ENCODE data around the gene UST.

The UST gene

DNA sequence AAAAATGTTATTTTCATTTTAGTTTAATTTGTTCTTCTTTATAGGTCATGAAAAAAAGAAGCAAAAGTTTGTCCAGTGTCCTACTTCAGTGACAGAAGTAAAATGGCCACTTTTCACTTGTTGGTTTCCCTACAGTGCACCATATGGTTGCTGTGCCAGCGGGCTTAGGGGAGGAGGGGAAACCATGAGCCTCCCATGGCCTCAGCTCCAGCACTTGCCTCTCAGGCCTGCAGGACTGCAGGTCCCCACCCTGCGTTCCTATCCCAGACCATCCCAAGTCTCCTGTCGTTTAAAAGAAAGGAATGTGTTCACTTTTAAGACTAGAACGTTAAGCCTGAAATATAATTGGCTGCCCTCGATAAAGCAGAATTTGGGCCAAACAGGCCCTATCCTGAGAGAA is 360.7 kb downstream of the UST start:
- TF ChIP-seq GATA1 (IDR thresholded peaks at IDR 0.05; ENCODE audit: low read depth, low read length) (no peak), POLR2A (IDR thresholded peaks at IDR 0.05; ENCODE audit: low read length) (no peak)
- no peak for DNase-seq

DNA sequence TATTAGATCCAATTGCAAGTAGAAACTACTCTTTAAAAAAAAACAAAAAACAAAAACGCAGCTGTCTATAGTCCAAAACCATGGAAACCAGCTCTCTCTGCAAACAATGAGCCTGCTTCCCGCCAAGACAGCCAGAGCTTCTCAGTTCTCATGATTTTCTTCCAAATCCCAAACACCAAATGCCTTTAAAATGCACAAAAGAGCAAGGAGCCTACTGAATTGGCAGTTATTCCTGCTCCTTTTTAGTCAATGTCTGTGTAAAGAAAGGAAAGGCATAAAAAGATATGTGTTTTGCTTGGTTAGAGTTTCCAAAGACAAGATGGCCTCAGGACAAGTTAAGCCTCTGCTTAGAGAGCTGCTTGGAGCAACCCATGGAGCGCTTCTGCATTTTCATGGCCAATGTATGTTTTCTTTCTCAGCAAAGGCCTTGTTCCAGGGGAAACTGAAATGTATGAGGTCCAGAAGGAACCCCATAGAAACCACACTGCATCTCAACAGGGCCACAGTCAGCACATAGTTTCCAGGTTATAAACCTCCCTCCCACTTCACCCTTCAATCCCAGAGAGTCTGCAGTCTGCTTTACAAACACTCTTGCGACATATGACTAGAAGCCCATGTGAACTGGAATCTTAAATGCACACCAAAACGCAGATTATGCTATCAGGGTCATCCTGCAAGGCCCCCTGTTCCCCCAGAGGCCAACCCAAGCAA is 361.4 kb downstream of the UST start:
- TF ChIP-seq POLR2A (IDR thresholded peaks at IDR 0.05; ENCODE audit: low read length) (no peak), GATA1 (IDR thresholded peaks at IDR 0.05; ENCODE audit: low read depth, low read length) (no peak)
- DNase-seq: no peak

DNA sequence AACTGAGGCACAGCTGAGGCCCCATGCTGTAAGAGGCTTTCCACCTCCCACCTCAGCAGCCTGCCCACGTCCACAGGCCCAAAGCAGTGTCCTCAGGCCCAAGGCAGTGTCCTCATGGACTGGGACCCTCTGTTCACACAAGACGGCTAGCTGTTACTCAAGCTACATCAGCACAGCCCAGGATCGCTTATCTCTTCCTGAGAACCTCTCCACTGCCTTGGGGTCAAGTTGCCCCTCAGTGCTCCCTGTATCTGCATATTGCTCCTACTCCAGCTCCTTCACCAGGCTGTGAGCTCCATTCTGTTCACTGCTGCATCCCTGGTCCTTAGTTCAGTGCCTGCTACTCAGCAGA is 361.9 kb downstream of the UST start:
- no peak for DNase-seq

DNA sequence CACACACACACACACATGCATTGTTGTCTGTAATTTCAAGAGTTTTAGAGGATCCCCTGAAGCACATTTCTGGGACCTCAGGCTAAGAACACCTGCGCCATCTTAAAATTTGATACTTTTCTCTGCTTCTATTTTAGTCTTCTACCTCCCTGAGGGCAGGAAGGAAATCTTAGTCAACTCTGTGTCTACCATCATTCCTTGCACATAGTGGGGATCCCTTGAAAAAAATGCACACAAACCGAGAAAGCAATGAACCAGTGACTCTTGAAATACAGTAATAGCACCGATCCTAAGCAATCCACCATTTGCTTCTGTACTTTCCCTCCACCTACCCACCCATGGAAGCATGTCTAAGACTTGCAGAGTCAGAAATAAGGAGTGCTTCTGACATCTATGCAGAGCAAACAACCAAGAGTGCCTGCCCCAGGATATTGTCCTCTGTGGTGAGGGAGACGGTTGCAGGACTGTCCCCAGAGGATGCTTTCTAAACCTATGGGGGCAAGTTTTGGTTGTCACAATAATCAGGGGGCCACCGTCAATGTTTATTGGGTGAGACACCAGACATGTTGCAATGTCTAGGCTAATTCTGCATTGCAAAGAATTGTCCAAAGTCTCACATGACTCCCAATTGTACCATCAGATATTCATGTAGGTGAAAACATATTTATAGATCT is 362.7 kb downstream of the UST start:
- TF ChIP-seq GATA1 (IDR thresholded peaks at IDR 0.05; ENCODE audit: low read depth, low read length) (no peak), POLR2A (IDR thresholded peaks at IDR 0.05; ENCODE audit: low read length) (no peak)
- no peak for DNase-seq

More for the DNA sequence above, 361.9 kb downstream of the UST start:
- no peak for TF ChIP-seq POLR2A (IDR thresholded peaks at IDR 0.05; ENCODE audit: low read length)
- no peak for TF ChIP-seq GATA1 (IDR thresholded peaks at IDR 0.05; ENCODE audit: low read depth, low read length)

DNA sequence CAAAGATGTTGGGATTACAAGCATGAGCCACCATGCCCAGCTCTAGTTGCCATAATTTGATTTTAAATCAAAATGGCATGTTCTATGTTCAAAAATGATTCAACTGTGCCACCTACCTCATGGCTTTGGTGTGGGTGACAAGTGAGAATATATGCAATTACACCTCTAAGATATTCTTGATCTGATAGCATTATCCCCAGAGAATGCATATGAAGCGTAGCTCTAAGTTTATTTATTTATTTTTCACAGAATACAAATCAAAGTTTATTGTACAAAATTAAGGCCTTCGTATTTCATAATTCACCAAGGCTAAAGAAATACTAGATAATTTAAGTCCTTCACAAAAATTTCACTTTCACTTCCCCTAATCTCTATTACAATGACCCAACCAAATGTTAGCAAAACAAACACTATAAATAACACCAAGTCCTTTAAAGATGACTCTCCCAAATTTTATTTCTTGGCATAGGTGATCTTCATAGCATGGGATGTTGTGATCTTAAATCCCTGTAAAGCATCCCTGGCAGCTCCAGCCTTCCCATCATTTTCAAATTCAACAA is 364.8 kb downstream of the UST start:
- DNase-seq: no peak
- TF ChIP-seq POLR2A (IDR thresholded peaks at IDR 0.05; ENCODE audit: low read length) (no peak), GATA1 (IDR thresholded peaks at IDR 0.05; ENCODE audit: low read depth, low read length) (no peak)

DNA sequence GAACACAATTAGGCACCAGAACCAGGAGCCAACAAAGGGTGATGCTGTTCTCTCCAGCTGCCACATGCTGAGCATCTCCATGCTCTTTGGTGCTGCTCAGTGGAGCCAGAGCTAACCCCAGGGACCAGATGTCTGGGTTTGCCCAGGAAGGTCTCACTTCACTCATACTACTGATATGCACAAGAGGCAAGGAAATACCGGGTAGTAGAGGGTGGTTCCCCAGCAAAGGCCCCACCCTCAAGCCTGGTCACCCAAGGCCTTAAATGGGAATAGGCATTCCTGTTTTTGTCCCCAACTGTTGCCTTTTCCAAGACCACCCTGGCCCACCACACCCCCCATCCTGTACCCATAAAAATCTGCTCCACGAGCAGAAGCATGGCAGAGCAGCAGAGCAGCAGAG is 366.1 kb downstream of the UST start:
- TF ChIP-seq GATA1 (IDR thresholded peaks at IDR 0.05; ENCODE audit: low read depth, low read length): no peak
- TF ChIP-seq POLR2A (IDR thresholded peaks at IDR 0.05; ENCODE audit: low read length): no peak

DNA sequence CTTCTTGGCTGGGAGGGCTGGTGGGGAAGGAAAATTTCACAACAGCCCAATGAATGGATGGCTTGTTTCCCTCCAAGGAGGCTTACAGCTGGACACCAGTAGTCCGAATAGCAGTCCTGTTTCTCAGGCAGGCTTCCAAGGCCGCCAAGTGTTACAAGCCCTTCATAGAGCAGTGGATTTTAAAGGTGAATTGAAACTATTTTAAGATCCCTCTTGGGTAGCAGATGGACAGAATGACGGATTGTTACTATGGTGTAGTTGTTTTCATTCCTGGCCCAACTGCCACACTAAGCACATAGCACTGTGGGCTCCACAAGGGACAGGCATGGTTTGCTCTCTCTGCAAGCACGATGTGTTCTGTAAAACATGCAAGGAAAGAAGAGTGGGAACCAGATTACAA is 367.3 kb downstream of the UST start:
- DNase-seq: no peak
- TF ChIP-seq GATA1 (IDR thresholded peaks at IDR 0.05; ENCODE audit: low read depth, low read length): no peak
- no peak for TF ChIP-seq POLR2A (IDR thresholded peaks at IDR 0.05; ENCODE audit: low read length)

More for the DNA sequence above, 366.1 kb downstream of the UST start:
- no peak for DNase-seq

DNA sequence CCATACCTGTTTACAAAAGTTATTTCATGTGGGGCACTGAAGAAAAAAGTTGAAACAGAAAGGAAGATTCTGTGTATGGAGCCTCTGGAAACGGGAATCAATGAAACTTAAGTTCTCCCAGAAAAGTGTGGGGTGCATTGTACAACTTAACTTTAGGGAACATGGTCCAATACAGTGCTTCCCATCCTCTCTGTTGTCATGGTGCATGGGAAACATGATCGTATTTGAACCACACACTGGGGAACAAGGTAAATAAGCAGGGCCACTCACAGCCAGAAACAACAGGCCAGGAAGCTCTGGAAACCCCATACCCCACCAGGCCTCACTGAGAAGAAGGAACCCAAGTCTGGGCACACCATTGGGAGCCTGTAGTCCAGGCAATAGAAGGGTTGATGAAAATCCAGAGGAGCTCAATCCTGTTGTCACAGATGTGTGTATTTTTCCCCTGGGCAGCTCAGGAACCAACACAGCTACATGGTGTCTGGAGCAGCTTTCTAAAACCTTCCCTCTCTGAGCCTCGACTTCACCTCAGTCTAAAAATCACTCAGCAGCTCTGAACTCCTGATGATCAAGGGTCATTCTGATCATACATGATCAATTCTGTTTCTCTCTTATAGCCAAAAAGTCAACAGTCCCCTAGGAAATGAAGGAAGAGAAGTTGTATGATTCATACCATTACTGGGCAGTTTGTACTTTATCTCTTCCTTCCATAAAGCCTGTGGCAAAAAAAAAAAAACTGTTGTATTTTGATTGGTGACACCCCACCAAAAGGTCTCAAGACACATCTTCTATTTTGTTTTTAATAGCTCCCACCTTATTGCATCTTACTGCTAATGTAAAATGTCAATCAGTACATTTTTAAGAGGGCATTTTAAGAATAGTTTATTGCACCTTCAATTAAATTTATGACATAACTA is 372.2 kb downstream of the UST start:
- TF ChIP-seq GATA1 (IDR thresholded peaks at IDR 0.05; ENCODE audit: low read depth, low read length): no peak
- TF ChIP-seq POLR2A (IDR thresholded peaks at IDR 0.05; ENCODE audit: low read length): peak; percentile 20
- DNase-seq: peak; percentile 74 to 78

DNA sequence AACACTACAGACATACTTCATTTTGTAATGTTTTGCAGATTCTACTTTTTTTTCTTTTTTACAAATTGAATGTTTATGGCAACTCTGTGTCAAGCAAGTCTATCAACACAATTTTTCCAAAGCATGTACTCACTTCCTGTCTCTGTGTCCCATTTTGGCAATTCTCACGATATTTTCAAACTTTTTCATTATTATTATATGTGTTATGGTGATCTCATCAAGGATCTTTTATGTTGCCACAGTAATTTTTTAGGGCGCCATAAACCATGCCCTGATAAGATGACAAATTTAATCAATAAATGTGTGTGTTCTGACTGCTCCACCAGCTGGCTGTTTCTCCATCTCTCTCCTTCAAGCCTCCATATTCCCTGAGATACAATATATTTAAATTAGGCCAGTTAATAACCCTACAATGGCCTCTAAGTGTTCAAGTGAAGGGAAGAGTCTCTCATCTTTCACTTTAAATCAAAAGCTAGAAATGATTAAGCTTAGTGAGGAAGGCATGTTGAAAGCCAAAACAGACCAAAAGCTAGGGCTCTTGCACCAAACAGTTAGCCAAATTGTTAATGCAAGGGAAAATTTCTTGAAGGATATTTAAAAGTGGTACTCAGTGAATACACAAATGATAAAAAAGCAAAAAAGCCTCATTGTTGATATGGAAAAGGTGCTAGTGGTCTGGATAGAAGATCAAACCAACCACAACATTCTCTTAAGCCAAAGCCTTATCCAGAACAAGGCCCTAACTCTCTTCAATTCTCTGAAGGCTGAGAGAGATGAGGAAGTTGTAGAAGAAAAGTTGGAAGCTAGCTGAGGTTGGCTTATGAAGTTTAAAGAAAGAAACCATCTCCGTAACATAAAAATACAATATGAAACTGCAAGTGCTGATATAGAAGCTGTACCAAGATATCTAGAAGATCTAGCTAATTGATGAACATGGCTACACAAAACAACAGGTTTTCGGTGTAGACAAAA is 376.3 kb downstream of the UST start:
- no peak for DNase-seq
- no peak for TF ChIP-seq POLR2A (IDR thresholded peaks at IDR 0.05; ENCODE audit: low read length)
- no peak for TF ChIP-seq GATA1 (IDR thresholded peaks at IDR 0.05; ENCODE audit: low read depth, low read length)

DNA sequence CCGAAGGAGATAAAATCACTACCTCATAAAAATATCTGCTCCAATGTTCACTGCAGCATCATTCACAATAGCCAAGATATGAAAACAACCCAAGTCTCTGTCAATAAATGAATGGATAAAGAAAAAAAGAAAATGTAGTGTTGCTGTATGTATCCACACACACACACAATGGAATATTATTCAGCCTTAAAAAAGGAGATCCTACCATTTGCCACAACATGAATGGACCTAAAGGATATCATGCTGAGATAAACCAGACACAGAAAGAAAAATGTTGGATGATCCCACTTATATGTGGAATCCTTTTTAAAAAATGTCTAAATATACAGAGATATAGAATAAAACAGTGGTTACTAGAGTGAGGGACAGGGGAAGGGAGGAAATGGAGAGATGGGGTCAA is 378.5 kb downstream of the UST start:
- DNase-seq: no peak
- TF ChIP-seq POLR2A (IDR thresholded peaks at IDR 0.05; ENCODE audit: low read length) (no peak), GATA1 (IDR thresholded peaks at IDR 0.05; ENCODE audit: low read depth, low read length) (no peak)

All from erythroblast (primary cell).